GM19035 (cell line): ENCODE results near the gene ITGB2.

Experiments
- ATAC-seq: cut with Tn5 transposase; IDR thresholded peaks from one replicate; pipeline ENCODE4 v1.9.1; 2021; ENCODE audit not compliant: unreplicated experiment

Gene ITGB2

GRCh38 chr21:44898851-44899767, 21.6 kb downstream of the ITGB2 start:
- no peak for ATAC-seq

- no peak for ATAC-seq
Measured at GRCh38 chr21:44898011-44898488, 22.6 kb downstream of the ITGB2 start.

- ATAC-seq: no peak
Measured at GRCh38 chr21:44897326-44898010, 23.2 kb downstream of the ITGB2 start.

DNA sequence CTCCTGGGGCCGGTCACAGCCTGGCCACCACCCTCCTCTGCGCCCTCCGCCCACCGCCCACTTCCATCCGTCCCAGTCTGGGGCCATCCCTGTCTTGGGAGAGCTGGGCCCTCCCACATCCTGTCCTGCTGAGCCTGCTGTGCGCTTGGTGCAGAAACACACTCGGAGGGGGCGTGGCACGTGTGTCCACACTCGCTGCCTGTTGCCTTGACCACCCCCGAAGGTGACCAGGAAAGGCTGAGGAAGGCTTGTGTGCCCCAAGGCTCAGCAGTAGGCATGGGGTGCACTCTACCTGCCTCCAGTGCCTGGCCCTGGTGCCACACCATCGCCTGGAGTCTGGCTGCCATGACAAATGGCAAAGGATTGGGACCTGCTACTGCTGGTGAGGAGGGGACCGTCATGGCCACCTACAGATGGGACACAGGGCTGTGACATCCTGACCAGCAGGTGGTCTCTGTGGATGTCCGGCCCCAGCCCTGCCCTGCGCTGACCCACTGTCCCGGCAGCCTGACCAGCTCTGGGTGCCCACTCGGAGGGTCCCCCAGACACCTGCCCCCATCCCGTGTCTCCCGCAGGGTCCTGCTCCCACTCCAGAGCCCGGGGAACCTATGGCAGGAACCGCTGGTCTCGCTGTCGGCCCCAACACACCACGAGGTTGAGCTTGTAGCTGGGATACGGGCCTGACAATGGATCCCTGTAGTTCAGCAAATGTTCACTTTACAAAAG, 24.0 kb downstream of the ITGB2 start:
- no peak for ATAC-seq

DNA sequence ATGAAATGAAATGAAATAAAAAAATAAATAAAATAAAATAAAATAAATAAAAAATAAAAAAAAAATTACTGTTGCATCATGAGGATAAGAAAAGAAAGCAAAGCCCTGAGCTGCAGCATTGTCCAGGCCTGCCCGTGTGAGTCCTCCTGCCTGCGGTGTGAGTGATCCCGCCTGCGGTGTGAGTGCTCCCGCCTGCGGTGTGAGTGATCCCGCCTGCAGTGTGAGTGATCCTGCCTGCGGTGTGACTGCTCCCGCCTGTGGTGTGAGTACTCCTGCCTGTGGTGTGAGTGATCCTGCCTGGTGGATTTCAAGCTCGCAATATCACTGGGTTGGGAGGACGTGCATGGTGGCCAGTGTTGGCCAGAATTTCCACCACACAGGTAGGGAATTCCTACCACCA, 24.8 kb downstream of the ITGB2 start:
- no peak for ATAC-seq

DNA sequence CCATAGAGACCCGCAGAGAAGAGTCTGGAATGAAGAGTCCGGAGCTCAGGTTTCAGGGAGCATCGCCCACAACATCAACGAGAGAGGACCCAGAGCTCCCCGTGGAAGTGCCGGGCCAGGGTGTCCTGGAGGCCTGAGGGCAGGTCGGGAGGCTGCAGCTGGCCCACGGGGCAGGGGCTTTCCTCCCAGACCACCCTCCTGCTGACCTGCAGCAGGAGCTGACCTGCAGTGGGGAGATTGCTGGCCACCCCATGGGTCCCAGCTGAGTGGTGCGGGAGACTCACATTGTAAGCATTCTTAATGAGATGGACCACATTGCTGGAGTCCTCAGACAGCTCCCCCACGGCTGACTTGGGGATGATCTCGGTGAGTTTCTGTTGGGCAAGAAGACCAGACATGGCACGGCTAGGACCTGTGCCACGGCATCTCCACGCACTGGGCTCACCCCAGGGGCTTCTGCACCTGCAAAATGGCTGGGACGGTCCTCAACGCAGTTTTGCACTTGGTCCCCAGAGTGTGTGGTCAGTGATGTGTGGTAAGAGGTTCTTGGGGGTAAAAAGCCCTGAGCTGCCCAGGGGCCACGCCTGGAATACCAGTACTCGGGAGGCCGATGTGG, 25.9 kb downstream of the ITGB2 start:
- no peak for ATAC-seq

DNA sequence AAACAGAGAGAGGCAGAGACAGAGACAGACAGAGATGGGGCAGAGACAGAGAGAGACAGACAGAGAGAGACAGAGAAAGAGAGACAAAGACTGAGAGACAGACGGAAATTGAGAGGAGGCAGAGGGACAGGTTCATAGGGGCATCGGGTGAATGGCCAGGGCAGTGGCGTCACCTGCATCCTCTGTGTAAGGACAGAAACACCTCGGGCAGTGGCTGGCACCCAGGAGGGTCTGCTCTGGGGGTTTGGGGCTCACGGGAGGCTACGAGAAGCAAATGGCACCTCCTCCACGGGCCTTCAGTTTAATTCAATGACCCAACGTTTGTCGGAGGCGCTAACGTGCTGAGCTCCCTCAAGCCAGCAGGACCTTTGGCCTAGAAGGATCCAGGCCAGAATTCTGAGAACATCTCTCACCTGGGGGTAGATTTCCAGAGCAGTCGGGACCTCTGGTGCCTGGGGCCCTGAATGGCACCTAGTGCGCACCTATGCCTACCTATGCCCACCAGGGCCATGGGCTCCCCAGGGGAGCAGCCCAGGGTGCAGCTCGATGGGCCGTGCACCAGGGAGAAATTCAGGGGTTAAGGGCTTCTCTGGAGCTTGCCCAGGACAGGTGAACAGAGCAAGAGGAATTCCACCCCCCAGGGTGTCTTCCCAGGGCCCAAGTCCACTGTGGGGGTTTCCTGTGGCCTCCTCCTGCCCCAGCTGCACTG, 26.6 kb downstream of the ITGB2 start:
- no peak for ATAC-seq

DNA sequence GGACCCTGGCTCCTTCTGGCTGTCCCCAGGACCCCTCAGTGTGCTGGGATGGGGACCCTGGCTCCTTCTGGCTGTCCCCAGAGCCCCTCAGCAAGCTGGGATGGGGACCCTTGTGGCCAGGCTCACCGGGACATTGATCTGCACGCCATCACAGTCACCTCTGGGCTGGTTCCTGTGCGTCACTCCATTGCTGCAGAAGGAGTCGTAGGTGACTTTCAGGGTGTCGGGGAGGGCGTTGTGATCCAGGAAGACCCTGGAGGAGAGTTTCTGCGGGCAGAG, 27.5 kb downstream of the ITGB2 start:
- ATAC-seq: no peak

DNA sequence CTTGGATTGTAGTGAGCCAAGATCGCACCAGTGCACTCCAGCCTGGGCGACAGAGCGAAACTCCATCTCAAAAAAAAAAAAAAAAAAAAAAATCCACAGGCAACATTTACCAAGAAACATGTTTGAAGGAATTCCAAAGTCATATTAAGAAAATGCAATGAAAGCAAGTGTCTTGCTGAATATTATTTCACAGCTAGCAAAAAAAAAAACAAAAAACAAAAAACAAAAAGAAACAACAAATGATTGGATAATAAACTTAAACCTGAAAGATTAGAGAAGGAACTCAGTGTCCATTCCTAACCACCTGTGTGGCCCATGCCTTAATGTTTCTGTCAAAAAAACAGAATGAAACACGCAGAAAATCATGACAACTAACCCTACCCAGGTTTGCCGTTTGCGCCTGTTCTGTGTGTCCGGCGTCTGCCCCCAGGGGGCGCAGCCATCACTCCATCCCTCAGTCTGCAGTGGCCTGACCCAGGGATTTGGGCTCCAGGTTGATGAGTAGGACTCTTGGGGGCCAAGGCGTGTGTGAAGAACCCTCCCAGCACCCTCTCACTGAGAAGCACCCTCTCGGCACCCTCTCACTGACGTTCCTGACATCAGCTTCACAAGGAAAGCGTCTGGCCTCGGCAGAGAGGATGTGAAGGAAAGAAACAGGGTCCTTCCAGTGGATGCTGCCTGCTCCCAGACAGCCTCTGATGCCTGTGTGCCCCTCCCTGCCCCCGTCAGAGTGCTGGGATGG, 28.0 kb downstream of the ITGB2 start:
- no peak for ATAC-seq

DNA sequence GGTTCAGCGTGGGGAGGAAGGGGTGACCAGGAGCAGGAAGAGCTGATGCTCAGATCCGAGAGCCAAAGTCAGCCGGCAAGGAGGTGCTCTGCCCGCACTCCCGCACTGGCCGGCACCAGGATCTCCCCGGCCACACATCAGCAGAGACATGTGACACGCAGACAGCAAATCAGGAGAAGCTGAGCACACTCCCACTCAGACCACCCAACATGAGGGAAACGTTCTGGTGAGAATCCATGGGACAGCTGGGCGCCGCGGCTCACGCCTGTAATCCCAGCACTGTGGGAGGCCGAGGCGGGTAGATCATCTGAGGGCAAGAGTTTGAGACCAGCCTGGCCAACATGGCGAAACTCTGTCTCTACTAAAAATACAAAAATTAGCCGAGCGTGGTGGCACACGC, 28.6 kb downstream of the ITGB2 start:
- ATAC-seq: no peak

DNA sequence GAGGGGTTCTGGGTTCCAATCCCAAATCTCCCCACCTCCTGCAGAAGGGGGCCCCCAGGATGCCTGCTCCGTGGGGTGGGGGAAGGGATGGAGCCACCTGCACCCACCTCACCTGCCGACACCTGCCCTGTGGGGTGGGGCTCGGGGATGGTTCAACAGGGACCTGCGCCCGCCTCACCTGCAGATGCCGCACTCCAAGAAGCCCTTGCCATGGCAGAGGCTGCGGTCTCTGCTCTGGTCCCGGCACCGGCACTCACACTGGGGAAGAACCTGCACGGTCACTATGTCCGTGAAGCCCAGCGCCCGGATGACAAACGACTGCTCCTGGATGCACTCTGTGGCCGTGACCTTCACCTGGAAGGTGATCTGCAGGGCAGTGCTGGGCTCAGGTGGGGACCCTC, 29.1 kb downstream of the ITGB2 start:
- no peak for ATAC-seq

- no peak for ATAC-seq
Measured at GRCh38 chr21:44890961-44891541, 29.6 kb downstream of the ITGB2 start.

DNA sequence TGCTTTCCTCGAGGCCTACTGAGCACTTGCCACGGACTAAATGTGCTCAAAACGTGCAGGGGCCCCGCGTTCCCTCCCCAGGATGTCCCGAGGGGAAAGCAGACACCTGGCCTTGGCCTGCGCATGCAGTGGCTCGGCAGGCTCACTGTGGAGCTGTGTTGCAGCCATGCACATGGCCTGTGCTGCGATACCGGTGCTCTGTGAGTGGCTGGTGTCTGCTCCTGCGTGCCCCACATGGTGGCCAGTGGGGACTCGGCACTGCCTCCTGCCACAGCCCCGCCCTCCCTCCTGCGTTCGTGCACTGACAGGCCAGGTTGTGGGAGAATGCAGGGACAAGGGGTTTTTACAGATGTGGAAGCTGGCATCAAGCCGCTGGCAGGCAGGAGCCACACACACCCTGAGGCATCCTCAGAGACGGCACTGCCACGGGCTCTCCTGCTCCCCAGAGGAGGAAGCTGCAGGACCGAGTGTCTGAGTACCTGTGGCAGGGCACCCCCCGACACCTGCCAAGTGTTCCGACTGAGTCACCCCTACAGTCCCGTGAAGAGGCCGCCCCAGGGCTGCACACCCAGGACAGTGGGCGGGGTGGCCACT, 30.3 kb downstream of the ITGB2 start:
- ATAC-seq: no peak

DNA sequence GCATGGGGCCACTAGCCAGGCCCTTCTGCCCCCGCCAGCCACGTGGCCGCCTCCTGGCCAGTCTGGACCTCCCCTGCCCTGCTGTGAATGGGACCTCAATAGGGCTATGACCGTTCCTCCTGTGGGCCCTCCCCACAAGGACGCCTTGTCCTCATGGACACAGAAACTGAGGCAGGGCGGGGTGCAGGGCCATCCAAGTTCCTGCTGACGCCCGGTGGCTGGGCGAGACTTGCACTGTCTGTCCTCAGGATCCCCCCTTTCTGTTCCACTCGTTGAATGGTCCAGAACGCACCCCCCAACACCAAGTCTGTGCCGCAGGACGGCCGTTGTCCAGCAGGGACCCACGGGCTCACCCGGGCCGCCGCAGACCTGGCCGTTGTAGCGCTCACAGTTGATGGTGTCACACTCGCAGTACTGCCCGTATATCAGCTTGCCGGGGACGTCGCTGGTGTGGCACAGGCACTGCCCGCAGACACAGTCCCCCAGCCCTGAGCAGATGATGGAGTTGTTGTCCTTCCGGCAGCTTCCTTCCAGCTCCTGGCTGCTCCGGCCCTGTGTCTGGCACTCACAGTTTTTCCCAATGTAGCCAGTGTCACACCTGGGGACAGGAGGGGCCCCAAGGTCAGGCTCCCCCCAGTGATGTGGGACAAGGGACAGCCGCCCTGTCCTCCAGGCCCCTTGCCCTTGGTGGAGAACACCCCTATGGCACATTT, 30.9 kb downstream of the ITGB2 start:
- no peak for ATAC-seq

DNA sequence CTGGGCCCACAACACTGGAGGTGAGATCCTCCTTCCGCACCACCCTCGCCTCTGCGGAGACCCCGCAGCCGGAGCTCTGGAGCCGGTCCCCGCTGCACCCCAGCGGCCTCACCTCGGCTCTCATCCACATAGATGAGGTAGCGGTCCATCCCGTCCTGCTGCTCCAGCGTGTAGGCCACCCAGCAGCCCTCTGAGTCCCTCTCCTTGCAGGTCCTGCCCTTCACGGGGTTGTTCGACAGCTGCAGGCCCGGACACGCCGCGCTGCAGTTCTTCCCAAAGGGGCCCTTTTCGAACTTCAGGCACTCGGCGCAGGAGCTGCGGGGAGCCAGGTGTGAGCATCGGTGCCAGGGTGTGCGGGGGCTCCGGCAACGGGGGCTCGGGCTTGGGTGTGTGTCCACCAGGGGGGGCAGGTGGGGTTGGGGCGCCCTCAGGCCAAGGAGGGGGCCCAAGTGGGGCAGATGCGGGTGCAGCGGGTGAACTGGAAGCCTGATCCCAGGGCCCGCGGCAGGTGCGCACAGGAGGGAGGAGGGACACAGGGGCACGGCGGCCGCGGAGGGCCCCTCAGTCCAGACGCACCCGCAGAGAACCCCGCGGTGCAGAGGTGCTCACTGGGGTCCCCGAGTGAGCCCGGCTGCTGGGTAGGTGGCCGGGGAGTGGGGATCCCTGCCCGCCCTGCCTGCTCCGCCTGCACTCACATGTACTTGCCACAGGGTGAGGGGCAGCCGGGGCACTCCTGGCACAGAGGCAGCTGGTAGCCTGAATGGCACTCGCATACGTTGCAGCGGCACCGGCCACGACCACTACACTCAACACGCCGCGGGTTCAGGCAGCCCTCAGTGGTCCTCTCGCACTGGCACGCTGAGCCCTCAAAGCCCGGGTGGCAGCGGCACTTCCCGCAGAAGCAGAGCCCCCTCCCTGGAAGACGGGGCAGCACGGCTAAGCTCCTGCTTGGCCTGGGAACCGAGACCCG, 31.8 kb downstream of the ITGB2 start:
- no peak for ATAC-seq

- ATAC-seq: no peak
Measured at GRCh38 chr21:44887807-44888580, 32.7 kb downstream of the ITGB2 start.
